IPS-20b (cell line): Measurements from ENCODE around the gene OSBP.
"Not testable (repeated sequence)": the region's sequence is repeated elsewhere in the genome, so short reads cannot be mapped to it uniquely, and the experiment has no call there.

Experiments
- H3K27ac ChIP-seq: one replicate; pipeline ENCODE4 v1.5.1; 2013; ENCODE audit warnings: low read length
- H3K27me3 ChIP-seq: 2 replicates; pipeline ENCODE4 v1.6.1; 2013; ENCODE audit warnings: mild to moderate bottlenecking, low read length, inconsistent platforms; ENCODE audit not compliant: insufficient read depth
- H3K36me3 ChIP-seq: 2 replicates; pipeline ENCODE4 v1.6.1; 2013; ENCODE audit warnings: low read depth, mild to moderate bottlenecking, inconsistent platforms, low read length, moderate library complexity; ENCODE audit not compliant: insufficient read depth
- H3K4me1 ChIP-seq: 2 replicates; pipeline ENCODE4 v1.6.1; 2013; ENCODE audit warnings: mild to moderate bottlenecking, control low read depth, inconsistent platforms, low read length, moderate library complexity; ENCODE audit not compliant: insufficient read depth
- H3K4me3 ChIP-seq: 2 replicates; pipeline ENCODE4 v1.5.1; 2013; ENCODE audit warnings: mild to moderate bottlenecking, low read length, inconsistent platforms
- H3K9ac ChIP-seq: 2 replicates; pipeline ENCODE4 v1.6.1; 2013; ENCODE audit warnings: low read depth, mild to moderate bottlenecking, inconsistent platforms, low read length, moderate library complexity
- H3K9me3 ChIP-seq: 2 replicates; pipeline ENCODE4 v1.6.1; 2013; ENCODE audit warnings: mild to moderate bottlenecking, low read depth, low read length, inconsistent platforms; ENCODE audit not compliant: insufficient read depth

The OSBP gene

GRCh38 chr11:59550842-59551658 is 64.5 kb downstream of the OSBP start:
- Histone ChIP-seq H3K27me3 (0 out of 2 replicates have a peak, but pooled peaks cover 5% of the 10 kb centered on the region), H3K36me3 (no peaks in the 10 kb centered on the region), H3K4me3 (peak overlapping the region; percentile 83), H3K9ac (peak overlapping the region; percentile 69; the same call in 1 of the 2 replicates), H3K4me1 (peaks cover 7% of the 10 kb centered on the region; the same call in 1 of the 2 replicates), H3K9me3 (no peaks in the 10 kb centered on the region), H3K27ac (no peak overlapping the region)

DNA sequence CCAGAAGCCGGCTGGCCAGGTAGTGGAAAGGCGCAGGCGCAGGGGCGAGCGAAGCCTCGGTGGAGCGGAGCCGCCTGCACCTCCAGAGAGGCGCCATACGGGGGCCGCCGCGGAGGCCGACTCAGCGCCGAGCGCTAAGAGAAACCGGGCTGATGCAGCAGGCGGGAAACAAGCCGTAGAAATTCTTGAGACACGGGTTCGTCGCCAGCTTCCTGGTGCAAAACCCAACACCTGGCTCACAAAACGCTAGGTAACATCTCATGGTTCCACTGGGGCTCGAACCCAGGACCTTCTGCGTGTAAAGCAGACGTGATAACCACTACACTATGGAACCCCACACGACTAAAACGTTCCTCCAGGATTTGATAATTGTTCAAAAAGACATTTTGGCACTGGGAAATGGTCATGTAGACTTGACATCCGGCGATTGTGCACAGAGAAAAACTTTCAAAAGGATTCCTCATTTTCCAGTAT is 65.2 kb downstream of the OSBP start:
- H3K36me3 ChIP-seq, result no peaks in the 10 kb centered on the region
- H3K4me3 ChIP-seq, result peak overlapping the region; percentile 83
- H3K27ac ChIP-seq, result no peak overlapping the region

DNA sequence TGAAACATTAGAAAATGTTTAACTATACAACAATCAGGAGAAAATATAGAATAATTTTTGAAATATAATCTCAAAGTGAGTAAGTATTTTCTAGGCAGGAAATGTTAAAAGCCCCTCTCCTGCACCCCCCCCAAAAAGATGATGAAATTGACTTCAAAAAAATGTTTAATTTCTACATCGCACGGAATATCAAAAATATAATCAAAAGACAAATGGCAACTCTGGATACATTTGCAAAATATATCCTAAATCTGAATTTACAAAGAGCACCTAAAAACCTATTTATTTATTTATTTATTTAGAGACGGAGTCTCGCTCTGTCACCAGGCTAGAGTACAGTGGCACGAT is 67.3 kb downstream of the OSBP start:
- Histone ChIP-seq H3K9ac (no peak overlapping the region), H3K36me3 (no peaks in the 10 kb centered on the region), H3K27ac (no peak overlapping the region), H3K4me1 (peaks cover 7% of the 10 kb centered on the region; the same call in 1 of the 2 replicates), H3K4me3 (no peak overlapping the region), H3K9me3 (no peaks in the 10 kb centered on the region), H3K27me3 (no peaks in the 10 kb centered on the region)

More for the DNA sequence above, 65.2 kb downstream of the OSBP start:
- H3K4me1 ChIP-seq, result peaks cover 7% of the 10 kb centered on the region; the same call in 1 of the 2 replicates
- peak overlapping the region; percentile 69; the same call in 1 of the 2 replicates for H3K9ac ChIP-seq
- H3K9me3 ChIP-seq, result no peaks in the 10 kb centered on the region
- 0 out of 2 replicates have a peak, but pooled peaks cover 1% of the 10 kb centered on the region for H3K27me3 ChIP-seq

DNA sequence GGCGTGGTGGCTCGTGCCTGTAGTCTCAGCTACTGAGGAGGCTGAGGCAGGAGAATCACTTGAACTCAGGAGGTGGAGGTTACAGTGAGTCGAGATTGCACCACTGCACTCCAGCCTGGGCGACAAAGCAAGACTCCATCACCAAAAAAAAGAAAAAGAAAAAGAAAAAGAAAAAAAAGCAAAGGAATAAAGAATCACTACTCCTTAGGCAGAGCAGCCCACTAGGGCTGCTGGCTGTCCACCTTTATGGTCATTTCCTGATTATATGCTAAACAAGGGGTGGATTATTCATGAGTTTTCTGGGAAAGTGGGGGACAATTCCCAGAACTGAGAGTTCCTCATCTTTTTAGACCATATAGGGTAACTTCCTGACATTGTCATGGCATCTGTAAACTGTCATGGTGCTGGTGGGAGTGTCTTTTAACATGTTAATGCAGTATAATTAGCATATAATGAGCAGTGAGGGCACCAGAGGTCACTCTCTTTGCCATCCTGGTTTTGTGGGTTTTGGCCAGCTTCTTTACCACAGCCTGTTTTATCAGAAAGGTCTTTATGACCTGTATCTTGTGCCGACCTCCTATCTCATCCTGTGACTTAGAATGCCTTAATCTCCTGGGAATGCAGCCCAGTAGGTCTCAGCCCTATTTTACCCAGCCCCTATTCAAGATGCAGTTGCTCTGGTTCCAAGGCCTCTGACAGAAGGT is 67.8 kb downstream of the OSBP start:
- not testable (repeated sequence) for H3K4me1 ChIP-seq, H3K36me3 ChIP-seq, H3K27me3 ChIP-seq, H3K27ac ChIP-seq, H3K9ac ChIP-seq, H3K4me3 ChIP-seq, H3K9me3 ChIP-seq

DNA sequence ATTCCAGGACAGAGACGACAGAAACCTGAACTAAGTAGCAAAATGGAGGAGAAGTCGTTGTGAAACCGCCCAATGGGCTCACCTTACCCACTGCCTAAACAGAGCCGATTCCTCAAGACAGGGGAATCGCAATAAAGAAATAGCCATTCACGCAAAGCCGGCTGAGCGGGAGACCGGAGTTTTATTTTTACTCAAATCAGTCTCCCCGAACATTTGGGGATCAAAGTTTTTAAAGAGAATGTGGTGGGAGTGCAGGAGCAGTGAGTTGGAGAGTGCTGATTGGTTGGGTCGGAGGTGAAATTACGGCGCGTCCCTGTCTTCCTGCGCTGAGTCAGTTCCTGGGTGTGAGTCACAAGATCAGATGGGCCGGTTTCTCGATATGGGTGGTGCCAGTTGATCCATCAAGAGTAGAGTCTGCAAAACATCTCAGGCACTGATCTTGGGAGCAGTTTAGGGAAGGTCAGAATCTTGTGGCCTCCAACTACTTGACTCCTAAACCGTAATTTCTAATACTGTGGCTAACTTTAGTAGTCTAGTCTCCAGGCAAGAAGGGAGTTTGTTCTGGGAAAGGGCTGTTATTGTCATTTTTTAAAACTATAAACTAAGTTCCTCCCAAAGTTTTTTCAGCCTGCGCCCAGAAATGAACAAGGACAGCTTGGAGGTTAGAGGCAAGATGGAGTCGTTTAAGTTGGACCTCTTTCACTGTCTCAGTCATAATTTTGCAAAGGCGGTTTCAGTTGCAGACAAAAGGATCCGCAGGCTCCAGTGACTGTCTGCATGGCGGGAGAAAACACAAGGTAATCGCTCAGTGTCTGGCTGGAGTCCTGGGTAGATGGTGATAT is 70.2 kb downstream of the OSBP start:
- Histone ChIP-seq H3K4me3 (no peak overlapping the region), H3K27me3 (no peaks in the 10 kb centered on the region), H3K36me3 (no peaks in the 10 kb centered on the region), H3K9ac (no peak overlapping the region), H3K9me3 (no peaks in the 10 kb centered on the region), H3K27ac (no peak overlapping the region), H3K4me1 (peaks cover 7% of the 10 kb centered on the region; the same call in 1 of the 2 replicates)

DNA sequence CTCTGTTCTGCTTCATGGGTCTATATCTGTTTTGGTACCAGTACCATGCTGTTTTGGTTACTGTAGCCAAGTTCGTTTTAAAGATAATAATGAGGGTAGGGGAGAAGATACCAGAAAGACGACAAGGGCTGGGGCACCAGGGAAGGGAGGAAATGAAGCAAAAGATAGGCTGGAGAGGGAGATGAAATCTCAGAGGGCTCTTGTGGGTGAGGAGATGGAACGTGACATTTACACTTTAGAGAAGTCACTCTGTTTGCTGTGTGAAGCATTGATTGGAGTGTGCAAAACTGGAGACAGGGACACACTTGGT is 70.8 kb downstream of the OSBP start:
- Histone ChIP-seq H3K27ac (no peak overlapping the region), H3K27me3 (no peaks in the 10 kb centered on the region), H3K36me3 (no peaks in the 10 kb centered on the region), H3K4me3 (no peak overlapping the region), H3K9me3 (no peaks in the 10 kb centered on the region), H3K4me1 (peaks cover 7% of the 10 kb centered on the region; the same call in 1 of the 2 replicates), H3K9ac (no peak overlapping the region)

GRCh38 chr11:59543713-59544112 is 71.9 kb downstream of the OSBP start:
- not testable (repeated sequence) for H3K27ac ChIP-seq, H3K9me3 ChIP-seq, H3K27me3 ChIP-seq, H3K36me3 ChIP-seq, H3K4me3 ChIP-seq, H3K4me1 ChIP-seq, H3K9ac ChIP-seq

- Histone ChIP-seq H3K9ac (no peak overlapping the region), H3K4me1 (peaks cover 4% of the 10 kb centered on the region; the same call in 1 of the 2 replicates), H3K4me3 (no peak overlapping the region), H3K9me3 (no peaks in the 10 kb centered on the region), H3K36me3 (no peaks in the 10 kb centered on the region), H3K27me3 (no peaks in the 10 kb centered on the region), H3K27ac (no peak overlapping the region)
Observed at GRCh38 chr11:59542142-59542810, 73.3 kb downstream of the OSBP start.

GRCh38 chr11:59534676-59535075 is 80.9 kb downstream of the OSBP start:
- no peak overlapping the region for H3K9ac ChIP-seq
- no peak overlapping the region for H3K4me3 ChIP-seq
- H3K27ac ChIP-seq, result no peak overlapping the region
- H3K27me3 ChIP-seq, result no peaks in the 10 kb centered on the region
- H3K4me1 ChIP-seq, result peaks cover 4% of the 10 kb centered on the region; the same call in 1 of the 2 replicates
- no peaks in the 10 kb centered on the region for H3K36me3 ChIP-seq
- no peaks in the 10 kb centered on the region for H3K9me3 ChIP-seq

- no peak overlapping the region for H3K9ac ChIP-seq
- H3K27ac ChIP-seq, result no peak overlapping the region
- no peaks in the 10 kb centered on the region for H3K9me3 ChIP-seq
- H3K27me3 ChIP-seq, result no peaks in the 10 kb centered on the region
- H3K4me1 ChIP-seq, result peaks cover 11% of the 10 kb centered on the region
- no peak overlapping the region for H3K4me3 ChIP-seq
- no peaks in the 10 kb centered on the region for H3K36me3 ChIP-seq
Observed at GRCh38 chr11:59532620-59533019, 83.0 kb downstream of the OSBP start.

- no peaks in the 10 kb centered on the region for H3K36me3 ChIP-seq
- peaks cover 17% of the 10 kb centered on the region for H3K4me1 ChIP-seq
- H3K27ac ChIP-seq, result no peak overlapping the region
- H3K4me3 ChIP-seq, result no peak overlapping the region
- no peaks in the 10 kb centered on the region for H3K9me3 ChIP-seq
- no peak overlapping the region for H3K9ac ChIP-seq
- no peaks in the 10 kb centered on the region for H3K27me3 ChIP-seq
Observed at GRCh38 chr11:59528711-59529110, 86.9 kb downstream of the OSBP start.
